IPS-20b (cell line): Measurements from ENCODE around the gene GTPBP10.
A peak's percentile ranks its signal among the peaks of the same experiment; 100 is the strongest.

Source experiments
- H3K27ac ChIP-seq: one replicate; pipeline ENCODE4 v1.5.1; 2013; ENCODE audit warnings: low read length
- H3K27me3 ChIP-seq: 2 replicates; pipeline ENCODE4 v1.6.1; 2013; ENCODE audit warnings: mild to moderate bottlenecking, low read length, inconsistent platforms; ENCODE audit not compliant: insufficient read depth
- H3K36me3 ChIP-seq: 2 replicates; pipeline ENCODE4 v1.6.1; 2013; ENCODE audit warnings: low read depth, mild to moderate bottlenecking, inconsistent platforms, low read length, moderate library complexity; ENCODE audit not compliant: insufficient read depth
- H3K4me1 ChIP-seq: 2 replicates; pipeline ENCODE4 v1.6.1; 2013; ENCODE audit warnings: mild to moderate bottlenecking, control low read depth, inconsistent platforms, low read length, moderate library complexity; ENCODE audit not compliant: insufficient read depth
- H3K4me3 ChIP-seq: 2 replicates; pipeline ENCODE4 v1.5.1; 2013; ENCODE audit warnings: mild to moderate bottlenecking, low read length, inconsistent platforms
- H3K9ac ChIP-seq: 2 replicates; pipeline ENCODE4 v1.6.1; 2013; ENCODE audit warnings: low read depth, mild to moderate bottlenecking, inconsistent platforms, low read length, moderate library complexity
- H3K9me3 ChIP-seq: 2 replicates; pipeline ENCODE4 v1.6.1; 2013; ENCODE audit warnings: mild to moderate bottlenecking, low read depth, low read length, inconsistent platforms; ENCODE audit not compliant: insufficient read depth

The GTPBP10 gene

GRCh38 chr7:90384433-90384832, 37.9 kb downstream of the GTPBP10 start:
- Histone ChIP-seq H3K4me3 (no peak overlapping the region), H3K4me1 (no peaks in the 10 kb centered on the region), H3K27me3 (no peaks in the 10 kb centered on the region), H3K9ac (no peak overlapping the region), H3K36me3 (peaks cover 54% of the 10 kb centered on the region), H3K27ac (no peak overlapping the region), H3K9me3 (no peaks in the 10 kb centered on the region)

GRCh38 chr7:90387470-90388240, 41.1 kb downstream of the GTPBP10 start:
- peaks cover 10% of the 10 kb centered on the region for H3K9me3 ChIP-seq
- H3K27me3 ChIP-seq, result no peaks in the 10 kb centered on the region
- H3K27ac ChIP-seq, result no peak overlapping the region
- no peaks in the 10 kb centered on the region for H3K4me1 ChIP-seq
- peaks cover 36% of the 10 kb centered on the region for H3K36me3 ChIP-seq
- H3K4me3 ChIP-seq, result no peak overlapping the region
- H3K9ac ChIP-seq, result no peak overlapping the region

- peaks cover 10% of the 10 kb centered on the region for H3K9me3 ChIP-seq
- peaks cover 5% of the 10 kb centered on the region; the same call in 1 of the 2 replicates for H3K36me3 ChIP-seq
- H3K4me1 ChIP-seq, result no peaks in the 10 kb centered on the region
- no peaks in the 10 kb centered on the region for H3K27me3 ChIP-seq
- H3K9ac ChIP-seq, result no peak overlapping the region
- no peak overlapping the region for H3K27ac ChIP-seq
- no peak overlapping the region for H3K4me3 ChIP-seq
Observed at GRCh38 chr7:90390926-90391325, 44.4 kb downstream of the GTPBP10 start.

- Histone ChIP-seq H3K36me3 (no peaks in the 10 kb centered on the region), H3K4me1 (no peaks in the 10 kb centered on the region), H3K9ac (no peak overlapping the region), H3K27ac (no peak overlapping the region), H3K9me3 (peaks cover 10% of the 10 kb centered on the region), H3K27me3 (no peaks in the 10 kb centered on the region), H3K4me3 (no peak overlapping the region)
Observed at GRCh38 chr7:90391488-90391887, 45.0 kb downstream of the GTPBP10 start.

- Histone ChIP-seq H3K4me3 (no peak overlapping the region), H3K27me3 (no peaks in the 10 kb centered on the region; the same call in 1 of the 2 replicates), H3K4me1 (no peaks in the 10 kb centered on the region), H3K36me3 (no peaks in the 10 kb centered on the region), H3K27ac (no peak overlapping the region), H3K9ac (no peak overlapping the region), H3K9me3 (peaks cover 18% of the 10 kb centered on the region)
Observed at GRCh38 chr7:90396420-90396819, 49.9 kb downstream of the GTPBP10 start.

GRCh38 chr7:90401989-90402388, 55.5 kb downstream of the GTPBP10 start:
- peaks cover 18% of the 10 kb centered on the region for H3K36me3 ChIP-seq
- no peak overlapping the region for H3K9ac ChIP-seq
- H3K4me3 ChIP-seq, result no peak overlapping the region
- H3K27me3 ChIP-seq, result no peaks in the 10 kb centered on the region; the same call in none of the 2 replicates
- no peak overlapping the region for H3K27ac ChIP-seq
- peaks cover 8% of the 10 kb centered on the region; the same call in 1 of the 2 replicates for H3K9me3 ChIP-seq
- H3K4me1 ChIP-seq, result peaks cover 3% of the 10 kb centered on the region; the same call in 1 of the 2 replicates

GRCh38 chr7:90402785-90403173, 56.3 kb downstream of the GTPBP10 start:
- Histone ChIP-seq H3K4me1 (peaks cover 3% of the 10 kb centered on the region; the same call in 1 of the 2 replicates), H3K36me3 (peaks cover 26% of the 10 kb centered on the region), H3K9me3 (peaks cover 6% of the 10 kb centered on the region; the same call in 1 of the 2 replicates), H3K27me3 (no peaks in the 10 kb centered on the region; the same call in none of the 2 replicates), H3K9ac (peak overlapping the region; percentile 88; the same call in 1 of the 2 replicates), H3K4me3 (peak overlapping the region; percentile 95), H3K27ac (peak overlapping the region; percentile 42)

GRCh38 chr7:90403174-90404113, 56.9 kb downstream of the GTPBP10 start, which contains the start of gene CLDN12:
CLDN12 (plus strand) TSS chr7:90403461; CDS start chr7:90412677, 9,216 bp downstream.
- Histone ChIP-seq H3K9me3 (peaks cover 1% of the 10 kb centered on the region; the same call in 1 of the 2 replicates), H3K27me3 (no peaks in the 10 kb centered on the region; the same call in none of the 2 replicates), H3K36me3 (peaks cover 32% of the 10 kb centered on the region), H3K27ac (peak within 1 kb of the TSS; percentile 59), H3K4me3 (peak within 1 kb of the TSS; percentile 95), H3K9ac (peak within 1 kb of the TSS; percentile 88), H3K4me1 (peaks cover 3% of the 10 kb centered on the region; the same call in 1 of the 2 replicates)

- H3K9me3 ChIP-seq, result no peaks in the 10 kb centered on the region
- no peaks in the 10 kb centered on the region; the same call in none of the 2 replicates for H3K27me3 ChIP-seq
- peak overlapping the region; percentile 95; the same call in 1 of the 2 replicates for H3K4me3 ChIP-seq
- peaks cover 44% of the 10 kb centered on the region for H3K36me3 ChIP-seq
- H3K4me1 ChIP-seq, result peaks cover 3% of the 10 kb centered on the region; the same call in 1 of the 2 replicates
- no peak overlapping the region for H3K27ac ChIP-seq
- no peak overlapping the region for H3K9ac ChIP-seq
Observed at GRCh38 chr7:90404777-90405176, 58.3 kb downstream of the GTPBP10 start.

GRCh38 chr7:90407484-90407821, 60.9 kb downstream of the GTPBP10 start:
- Histone ChIP-seq H3K36me3 (peaks cover 60% of the 10 kb centered on the region), H3K27ac (no peak overlapping the region), H3K9ac (no peak overlapping the region), H3K4me1 (peaks cover 3% of the 10 kb centered on the region; the same call in 1 of the 2 replicates), H3K27me3 (no peaks in the 10 kb centered on the region), H3K9me3 (no peaks in the 10 kb centered on the region), H3K4me3 (no peak overlapping the region)

GRCh38 chr7:90408142-90408541, 61.6 kb downstream of the GTPBP10 start:
- Histone ChIP-seq H3K27ac (no peak overlapping the region), H3K9me3 (no peaks in the 10 kb centered on the region), H3K4me1 (peaks cover 3% of the 10 kb centered on the region; the same call in 1 of the 2 replicates), H3K27me3 (no peaks in the 10 kb centered on the region), H3K4me3 (no peak overlapping the region), H3K36me3 (peaks cover 67% of the 10 kb centered on the region), H3K9ac (no peak overlapping the region)
